Choroid plexus epithelial cell (primary cell): Measurements from ENCODE around the gene APOO.
"Not testable (repeated sequence)": the region's sequence is repeated elsewhere in the genome, so short reads cannot be mapped to it uniquely, and the experiment has no call there.

Source experiments
- DNase-seq: peaks from one replicate; pipeline ENCODE4 v3.0.0-alpha.2; 2010; ENCODE audit warnings: low read depth
- H3K4me3 ChIP-seq: 2 replicates; pipeline ENCODE4 v1.5.1; 2011; ENCODE audit warnings: low read depth, mild to moderate bottlenecking, control low read depth, low read length, moderate library complexity
- TF ChIP-seq, protein P1 (sequence below): conservative IDR thresholded peaks from 2 replicates; pipeline ENCODE4 v1.5.1; 2011; ENCODE audit warnings: low read depth, mild to moderate bottlenecking, control low read depth, inconsistent platforms, low read length, moderate library complexity

APOO gene

DNA sequence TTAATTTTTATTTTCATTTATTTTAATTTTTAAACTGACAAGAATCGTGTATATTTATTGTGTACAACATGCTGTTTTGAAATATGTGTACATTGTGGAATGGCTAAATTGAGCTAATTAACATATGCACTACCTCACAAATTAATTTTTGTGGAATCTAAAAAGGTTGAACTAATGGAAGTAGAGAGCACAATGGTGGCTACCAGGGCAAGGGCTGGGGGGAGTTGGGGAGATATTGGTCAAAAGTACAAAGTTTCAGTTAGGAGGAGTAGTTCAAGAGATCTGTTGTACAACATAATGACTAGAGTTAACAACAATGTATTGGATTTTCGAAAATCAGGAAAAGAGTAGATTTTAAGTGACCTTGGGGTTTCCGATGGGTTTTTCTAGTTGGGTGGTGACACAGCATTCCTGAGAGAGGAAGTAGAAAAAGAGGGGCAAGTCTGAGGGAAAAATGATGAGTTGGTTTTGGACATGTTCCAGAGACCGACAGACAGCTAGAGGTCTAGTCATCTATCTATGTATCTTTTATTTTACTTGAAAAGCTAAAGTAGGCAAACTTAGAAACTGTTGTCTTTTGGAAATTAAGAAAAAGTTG lies 23.2 kb downstream of the APOO start:
- DNase-seq: peak; percentile 64
- TF ChIP-seq, protein P1, sequence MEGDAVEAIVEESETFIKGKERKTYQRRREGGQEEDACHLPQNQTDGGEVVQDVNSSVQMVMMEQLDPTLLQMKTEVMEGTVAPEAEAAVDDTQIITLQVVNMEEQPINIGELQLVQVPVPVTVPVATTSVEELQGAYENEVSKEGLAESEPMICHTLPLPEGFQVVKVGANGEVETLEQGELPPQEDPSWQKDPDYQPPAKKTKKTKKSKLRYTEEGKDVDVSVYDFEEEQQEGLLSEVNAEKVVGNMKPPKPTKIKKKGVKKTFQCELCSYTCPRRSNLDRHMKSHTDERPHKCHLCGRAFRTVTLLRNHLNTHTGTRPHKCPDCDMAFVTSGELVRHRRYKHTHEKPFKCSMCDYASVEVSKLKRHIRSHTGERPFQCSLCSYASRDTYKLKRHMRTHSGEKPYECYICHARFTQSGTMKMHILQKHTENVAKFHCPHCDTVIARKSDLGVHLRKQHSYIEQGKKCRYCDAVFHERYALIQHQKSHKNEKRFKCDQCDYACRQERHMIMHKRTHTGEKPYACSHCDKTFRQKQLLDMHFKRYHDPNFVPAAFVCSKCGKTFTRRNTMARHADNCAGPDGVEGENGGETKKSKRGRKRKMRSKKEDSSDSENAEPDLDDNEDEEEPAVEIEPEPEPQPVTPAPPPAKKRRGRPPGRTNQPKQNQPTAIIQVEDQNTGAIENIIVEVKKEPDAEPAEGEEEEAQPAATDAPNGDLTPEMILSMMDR: no peak
- H3K4me3 ChIP-seq: no peak overlapping the region

GRCh38 chrX:23883737-23884354 lies 23.9 kb downstream of the APOO start:
- DNase-seq: peak; percentile 80
- H3K4me3 ChIP-seq: no peak overlapping the region
- TF ChIP-seq, protein P1: no peak

- DNase-seq: no peak
- no peak overlapping the region for H3K4me3 ChIP-seq
- TF ChIP-seq, protein P1: no peak
Measured at GRCh38 chrX:23879380-23880090, 28.2 kb downstream of the APOO start.

DNA sequence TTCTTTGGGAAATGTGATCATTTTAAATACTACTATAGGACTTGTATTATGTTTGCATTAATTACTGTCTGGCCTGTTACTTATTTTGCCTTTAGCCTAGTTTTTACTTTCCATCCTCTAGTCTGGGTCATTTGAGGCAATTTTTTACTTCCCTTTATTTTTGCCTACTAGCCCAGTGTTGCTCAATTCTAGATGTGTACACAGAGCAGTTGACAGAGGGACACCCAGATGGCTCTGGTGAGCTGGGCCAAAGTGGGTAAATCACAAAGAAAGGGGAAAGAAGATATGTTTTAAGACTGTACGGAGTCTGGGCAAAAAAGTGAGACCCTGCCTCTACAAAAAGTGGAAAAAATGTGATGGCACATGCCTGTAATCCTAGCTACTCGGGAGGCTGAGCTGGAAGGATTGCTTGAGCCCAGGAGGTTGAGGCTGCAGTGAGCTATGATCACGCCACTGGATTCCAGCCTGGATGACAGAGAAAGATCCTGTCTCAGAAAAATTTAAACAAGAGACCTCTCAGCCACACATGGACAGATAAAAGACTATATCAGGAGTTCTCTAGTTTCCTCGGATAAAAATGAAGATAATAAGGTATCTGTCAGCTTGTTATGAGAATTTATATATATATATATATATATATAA lies 35.7 kb downstream of the APOO start:
- no peak for DNase-seq
- no peak overlapping the region for H3K4me3 ChIP-seq
- TF ChIP-seq, protein P1: no peak

- TF ChIP-seq, protein P1: no peak
- no peak overlapping the region for H3K4me3 ChIP-seq
Measured at GRCh38 chrX:23870041-23870440, 37.7 kb downstream of the APOO start.

GRCh38 chrX:23864742-23865326 lies 42.9 kb downstream of the APOO start:
- TF ChIP-seq, protein P1: no peak
- H3K4me3 ChIP-seq: no peak overlapping the region
- DNase-seq: no peak

More at GRCh38 chrX:23870041-23870440, 37.7 kb downstream of the APOO start:
- no peak for DNase-seq

- not testable (repeated sequence) for H3K4me3 ChIP-seq, DNase-seq
Measured at GRCh38 chrX:23861952-23862351, 45.8 kb downstream of the APOO start.
